Measurements from ENCODE around the gene ADCY6.

DNA sequence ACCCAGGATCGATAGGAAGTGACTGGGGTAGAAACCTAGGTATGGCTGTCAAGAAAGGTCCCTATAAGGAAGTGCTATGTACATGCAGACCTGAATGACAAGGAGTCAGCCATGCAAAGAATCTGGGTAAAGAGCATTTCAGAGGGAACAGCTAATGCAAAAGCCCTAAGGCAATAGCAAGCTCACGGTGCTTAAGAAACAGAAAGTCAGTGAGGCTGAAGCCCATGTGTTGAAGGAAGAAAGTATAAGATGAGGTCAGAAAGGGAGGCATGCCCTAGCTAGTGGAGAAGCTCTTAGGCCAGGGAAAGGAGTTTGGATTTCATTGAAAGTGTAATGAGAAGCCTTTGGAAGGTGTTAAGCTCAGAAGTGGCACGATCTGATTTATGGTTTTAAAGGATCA, 6.0 kb upstream of the ADCY6 start:
- TF ChIP-seq, protein P1, sequence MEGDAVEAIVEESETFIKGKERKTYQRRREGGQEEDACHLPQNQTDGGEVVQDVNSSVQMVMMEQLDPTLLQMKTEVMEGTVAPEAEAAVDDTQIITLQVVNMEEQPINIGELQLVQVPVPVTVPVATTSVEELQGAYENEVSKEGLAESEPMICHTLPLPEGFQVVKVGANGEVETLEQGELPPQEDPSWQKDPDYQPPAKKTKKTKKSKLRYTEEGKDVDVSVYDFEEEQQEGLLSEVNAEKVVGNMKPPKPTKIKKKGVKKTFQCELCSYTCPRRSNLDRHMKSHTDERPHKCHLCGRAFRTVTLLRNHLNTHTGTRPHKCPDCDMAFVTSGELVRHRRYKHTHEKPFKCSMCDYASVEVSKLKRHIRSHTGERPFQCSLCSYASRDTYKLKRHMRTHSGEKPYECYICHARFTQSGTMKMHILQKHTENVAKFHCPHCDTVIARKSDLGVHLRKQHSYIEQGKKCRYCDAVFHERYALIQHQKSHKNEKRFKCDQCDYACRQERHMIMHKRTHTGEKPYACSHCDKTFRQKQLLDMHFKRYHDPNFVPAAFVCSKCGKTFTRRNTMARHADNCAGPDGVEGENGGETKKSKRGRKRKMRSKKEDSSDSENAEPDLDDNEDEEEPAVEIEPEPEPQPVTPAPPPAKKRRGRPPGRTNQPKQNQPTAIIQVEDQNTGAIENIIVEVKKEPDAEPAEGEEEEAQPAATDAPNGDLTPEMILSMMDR (IDR thresholded peaks at IDR 0.05; ENCODE audit: borderline replicate concordance, extremely low read depth, low read length, poor library complexity, severe bottlenecking) = no peak
- no peak for TF ChIP-seq EZH2 (IDR thresholded peaks at IDR 0.05; ENCODE audit: borderline replicate concordance, low read depth, low read length, severe bottlenecking)

All from DND-41 (cell line).